Measurements from ENCODE around the gene RHOD.

Gene RHOD

DNA sequence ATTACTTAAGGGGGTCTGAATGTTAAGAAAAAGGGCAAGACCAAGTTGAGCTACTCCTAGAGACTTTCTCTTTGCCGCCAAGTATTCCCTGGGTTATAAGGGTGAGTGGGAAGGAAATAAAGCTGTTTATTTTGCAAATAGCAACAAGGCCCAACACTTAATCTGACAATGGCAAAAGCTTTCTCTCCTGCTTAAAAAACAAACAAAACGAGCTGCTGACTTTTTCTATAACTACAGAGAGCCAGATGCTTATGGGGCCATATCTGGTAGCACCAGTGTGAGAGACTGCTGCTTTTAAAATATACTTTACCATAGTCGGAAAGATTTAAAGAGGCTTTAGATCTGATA lies 60.1 kb downstream of the RHOD start:
- Mint-ChIP-seq H3K4me3 (peak overlapping the region; percentile 4), H3K27ac (no peak overlapping the region), H3K9me3 (no peaks in the 10 kb centered on the region), H3K36me3 (peaks cover 8% of the 10 kb centered on the region), H3K4me1 (peaks cover 32% of the 10 kb centered on the region), H3K27me3 (no peaks in the 10 kb centered on the region)

DNA sequence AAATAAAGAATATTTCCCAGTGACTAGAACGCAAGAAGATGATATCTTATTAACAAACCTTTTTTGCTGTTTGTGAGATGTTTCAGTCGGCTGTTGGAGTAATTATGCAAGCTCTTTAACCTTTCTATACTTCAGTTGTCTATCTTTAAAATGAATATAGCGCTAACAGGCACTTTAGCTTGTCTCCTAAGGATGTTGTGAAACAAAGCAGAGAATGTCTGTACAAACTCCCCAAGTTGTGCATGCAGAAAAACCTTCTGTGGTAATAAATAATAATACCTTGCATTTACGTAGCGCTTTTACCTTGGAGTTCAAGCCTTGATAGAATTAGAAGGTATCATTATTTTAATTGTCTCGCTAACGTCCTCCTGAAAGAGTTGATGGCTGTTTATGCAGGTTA lies 60.5 kb downstream of the RHOD start:
- Mint-ChIP-seq H3K9me3 (no peaks in the 10 kb centered on the region), H3K4me3 (peak overlapping the region; percentile 86), H3K27me3 (no peaks in the 10 kb centered on the region), H3K4me1 (peaks cover 35% of the 10 kb centered on the region), H3K27ac (peak overlapping the region; percentile 80), H3K36me3 (peaks cover 8% of the 10 kb centered on the region)

GRCh38 chr11:67117672-67118180 lies 61.1 kb downstream of the RHOD start:
- Mint-ChIP-seq H3K4me1 (peaks cover 36% of the 10 kb centered on the region), H3K36me3 (peaks cover 8% of the 10 kb centered on the region), H3K27me3 (no peaks in the 10 kb centered on the region), H3K9me3 (no peaks in the 10 kb centered on the region), H3K27ac (peak overlapping the region; percentile 80), H3K4me3 (peak overlapping the region; percentile 86)

DNA sequence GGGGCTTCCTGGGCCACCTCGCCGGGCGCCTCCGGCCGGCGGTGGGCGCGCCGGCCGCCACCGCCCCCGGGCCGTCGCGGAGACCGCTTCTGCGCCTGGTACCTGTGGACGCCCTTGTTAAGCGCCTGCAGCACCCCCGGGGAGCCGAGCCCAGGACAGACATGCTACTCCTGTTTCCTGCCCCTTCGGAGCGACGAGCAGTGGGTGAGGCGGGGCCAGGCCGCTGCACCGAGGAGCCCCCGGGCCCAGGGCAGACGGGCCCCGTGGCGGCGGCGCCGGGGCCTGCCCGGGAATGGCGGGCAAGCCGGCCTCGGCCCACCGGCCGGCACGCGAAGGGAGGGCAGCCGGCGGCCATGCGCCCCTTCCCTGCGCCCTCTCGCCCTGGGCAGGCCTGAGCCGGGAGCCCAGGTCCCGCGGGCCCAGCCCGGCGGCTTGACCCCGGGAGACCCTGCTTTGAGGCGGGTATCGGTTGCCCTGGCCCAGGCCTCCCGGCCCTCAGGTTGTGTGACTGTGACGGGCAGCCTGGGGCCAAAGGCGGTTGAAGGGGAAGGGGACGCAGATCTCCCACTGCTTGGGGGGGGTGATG lies 61.6 kb downstream of the RHOD start:
- Mint-ChIP-seq H3K27me3 (no peaks in the 10 kb centered on the region), H3K4me3 (peak overlapping the region; percentile 82), H3K36me3 (peaks cover 8% of the 10 kb centered on the region), H3K27ac (no peak overlapping the region), H3K9me3 (no peaks in the 10 kb centered on the region), H3K4me1 (peaks cover 37% of the 10 kb centered on the region)

DNA sequence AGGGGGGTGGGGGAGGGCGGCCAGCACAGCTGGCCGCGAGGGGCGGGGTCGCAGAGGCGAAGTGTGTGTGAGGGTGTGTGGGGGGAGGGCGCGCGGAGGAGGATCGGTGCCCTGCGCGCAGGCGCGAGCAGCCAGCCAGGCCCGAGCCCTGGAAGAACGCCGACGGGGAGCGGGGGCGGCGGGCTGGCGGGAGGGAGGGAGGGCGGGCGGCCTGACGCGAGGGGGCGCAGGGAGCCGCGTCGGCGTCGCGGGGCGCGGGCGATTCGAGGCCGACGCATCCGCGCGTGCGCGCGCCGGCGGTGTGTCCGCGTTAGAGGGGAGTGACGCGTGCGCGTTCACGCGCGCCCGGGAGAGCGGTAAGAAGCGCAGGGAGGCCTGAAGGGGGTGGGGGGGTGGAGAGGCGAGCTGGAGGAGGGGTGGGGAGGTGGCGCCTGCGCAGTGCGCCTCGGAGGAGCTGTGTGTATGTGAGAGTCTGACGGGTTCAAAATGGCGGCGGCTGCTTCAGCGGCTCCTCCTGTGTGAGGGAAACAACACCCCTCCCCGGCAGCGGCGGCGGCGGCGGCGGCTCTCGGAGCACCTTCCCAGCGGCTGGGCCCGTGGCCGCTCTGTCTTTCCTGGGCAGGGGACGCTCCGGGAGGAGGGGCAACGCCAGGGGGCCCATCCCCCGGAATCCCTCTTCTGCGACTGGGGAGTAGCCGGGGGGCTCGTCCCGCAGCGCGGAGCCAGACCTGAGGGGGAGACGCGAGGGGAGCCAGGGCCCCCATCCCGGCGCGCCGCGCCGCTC lies 62.3 kb downstream of the RHOD start, which contains the start of gene KDM2A:
KDM2A (plus strand) TSS at position 463 of the 784 bp plus-strand sequence. CDS start 2,054 bp downstream, outside the sequence.
- peaks cover 36% of the 10 kb centered on the region for H3K4me1 Mint-ChIP-seq
- H3K27ac Mint-ChIP-seq, result peak within 1 kb of the TSS; percentile 97
- no peaks in the 10 kb centered on the region for H3K27me3 Mint-ChIP-seq
- no peaks in the 10 kb centered on the region for H3K9me3 Mint-ChIP-seq
- peak within 1 kb of the TSS; percentile 99 for H3K4me3 Mint-ChIP-seq
- peaks cover 8% of the 10 kb centered on the region for H3K36me3 Mint-ChIP-seq

GRCh38 chr11:67119585-67120391 lies 63.1 kb downstream of the RHOD start:
- H3K4me1 Mint-ChIP-seq, result peaks cover 36% of the 10 kb centered on the region
- H3K27me3 Mint-ChIP-seq, result no peaks in the 10 kb centered on the region
- peaks cover 8% of the 10 kb centered on the region for H3K36me3 Mint-ChIP-seq
- peak overlapping the region; percentile 99 for H3K4me3 Mint-ChIP-seq
- peak overlapping the region; percentile 97 for H3K27ac Mint-ChIP-seq
- H3K9me3 Mint-ChIP-seq, result no peaks in the 10 kb centered on the region

DNA sequence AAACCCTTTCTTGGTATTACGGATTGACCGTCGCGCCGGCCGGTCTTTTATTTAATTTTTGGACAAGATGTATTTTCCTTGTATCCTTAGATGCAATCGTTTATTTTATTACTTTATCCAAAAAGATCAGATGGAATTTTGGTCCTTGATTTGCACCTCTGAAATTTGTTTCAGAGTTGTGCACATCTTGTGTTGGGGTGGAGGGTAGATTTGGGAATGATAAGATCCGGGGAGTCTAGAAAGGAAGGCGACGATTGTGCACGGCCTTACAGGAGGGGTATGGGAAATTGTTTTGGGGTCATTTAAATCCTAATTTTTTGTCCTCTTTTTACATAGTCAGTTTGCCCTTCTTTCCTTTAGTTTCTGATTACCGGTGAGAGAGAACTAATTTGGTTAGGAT lies 63.8 kb downstream of the RHOD start:
- Mint-ChIP-seq H3K36me3 (peaks cover 8% of the 10 kb centered on the region), H3K4me3 (peak overlapping the region; percentile 99), H3K27ac (peak overlapping the region; percentile 97), H3K9me3 (no peaks in the 10 kb centered on the region), H3K27me3 (no peaks in the 10 kb centered on the region), H3K4me1 (peaks cover 39% of the 10 kb centered on the region)

- peak overlapping the region; percentile 99 for H3K4me3 Mint-ChIP-seq
- no peaks in the 10 kb centered on the region for H3K27me3 Mint-ChIP-seq
- peaks cover 8% of the 10 kb centered on the region for H3K36me3 Mint-ChIP-seq
- H3K27ac Mint-ChIP-seq, result peak overlapping the region; percentile 97
- H3K9me3 Mint-ChIP-seq, result no peaks in the 10 kb centered on the region
- peaks cover 39% of the 10 kb centered on the region for H3K4me1 Mint-ChIP-seq
Observed at GRCh38 chr11:67120881-67121710, 64.4 kb downstream of the RHOD start.

Measured in activated naive CD4-positive, alpha-beta T cell treated with anti-CD3 and anti-CD28 coated beads, Interleukin-2, amount 50 U/mL, for 24 hours (primary cell).